NCI-H524 (cell line): Measurements from ENCODE around the gene ZBED5.
A peak's percentile ranks its signal among the peaks of the same experiment; 100 is the strongest.

ENCODE experiments used
- DNase-seq, 2 experiments: peaks; one replicate each; lab custom pipeline; 2025; lab: John Stamatoyannopoulos, UW

The ZBED5 gene

GRCh38 chr11:10878408-10879214 is 20.8 kb upstream of the ZBED5 start:
- peak; percentile 78 to 84 for DNase-seq

- no peak for DNase-seq
These were observed 18.3 kb upstream of the ZBED5 start for GRCh38 chr11:10876158-10876557.

GRCh38 chr11:10875430-10876021 is 17.7 kb upstream of the ZBED5 start:
- no peak for DNase-seq

- no peak for DNase-seq
These were observed 14.2 kb upstream of the ZBED5 start for GRCh38 chr11:10872097-10872496.

GRCh38 chr11:10868352-10868751 is 10.5 kb upstream of the ZBED5 start:
- no peak for DNase-seq

GRCh38 chr11:10866893-10867331 is 9.1 kb upstream of the ZBED5 start:
- DNase-seq, result peak; percentile 32 to 71

- no peak for DNase-seq
These were observed 8.0 kb upstream of the ZBED5 start for GRCh38 chr11:10865837-10866270.

- DNase-seq, result no peak
These were observed 6.8 kb upstream of the ZBED5 start for GRCh38 chr11:10864688-10865087.

GRCh38 chr11:10862446-10862845 is 4.6 kb upstream of the ZBED5 start:
- no peak for DNase-seq

- DNase-seq, result no peak
These were observed 3.9 kb upstream of the ZBED5 start for GRCh38 chr11:10861799-10862198.

GRCh38 chr11:10861047-10861446 is 3.2 kb upstream of the ZBED5 start:
- DNase-seq, result no peak

- DNase-seq, result peak; percentile 46 to 48
These were observed 829 bp upstream of the ZBED5 start for GRCh38 chr11:10858439-10859325.

- no peak for DNase-seq
These were observed 469 bp downstream of the ZBED5 start for GRCh38 chr11:10857459-10857708.

- DNase-seq, result peak in 1 of 2 experiments; percentile 35
These were observed 979 bp downstream of the ZBED5 start for GRCh38 chr11:10856689-10857458.

- no peak for DNase-seq
These were observed 2.6 kb downstream of the ZBED5 start for GRCh38 chr11:10855295-10855694.

GRCh38 chr11:10847960-10848860 is 9.6 kb downstream of the ZBED5 start:
- no peak for DNase-seq

- no peak for DNase-seq
These were observed 11.2 kb downstream of the ZBED5 start for GRCh38 chr11:10846660-10847059.

- DNase-seq, result no peak
These were observed 12.3 kb downstream of the ZBED5 start for GRCh38 chr11:10845589-10845988.

- DNase-seq, result no peak
These were observed 13.1 kb downstream of the ZBED5 start for GRCh38 chr11:10844796-10845195.

- DNase-seq, result no peak
These were observed 13.5 kb downstream of the ZBED5 start for GRCh38 chr11:10844356-10844755.

GRCh38 chr11:10838881-10839280 is 19.0 kb downstream of the ZBED5 start:
- no peak for DNase-seq
